ENCODE measurements around the gene KRT33B. TPM values are rescaled to one million over a fixed set of nuclear protein-coding genes. Genes with fewer than 3 reads are reported as not detected.
"Not testable (repeated sequence)": the region's sequence is repeated elsewhere in the genome, so short reads cannot be mapped to it uniquely, and the experiment has no call there.

The KRT33B gene
- total RNA-seq, 1 experiment from 2014 or later, result not detected

DNA sequence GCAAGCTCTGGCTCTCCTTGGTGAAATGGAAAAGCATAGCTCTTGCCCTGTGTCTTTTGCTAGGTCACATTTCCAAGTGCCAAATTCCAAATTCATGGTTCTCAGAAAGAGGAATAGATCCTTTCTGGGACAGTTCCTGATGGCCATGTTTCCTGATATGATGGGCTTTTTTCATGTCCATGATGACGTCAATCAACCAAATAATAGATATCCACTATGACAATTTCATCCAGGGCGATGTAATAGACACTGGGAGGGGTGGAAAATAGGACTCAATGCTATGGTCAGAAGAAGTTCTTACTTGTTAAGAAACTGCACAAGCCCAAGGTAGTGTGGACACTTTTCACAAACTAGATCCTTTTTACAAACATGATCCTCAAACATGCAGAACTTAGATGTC lies 18.4 kb downstream of the KRT33B start:
- Histone ChIP-seq H3K23ac (ENCODE audit: insufficient read length, low read depth, low read length) (no peak overlapping the region), H3T11ph (ENCODE audit: low read length) (no peak overlapping the region), H3K23me2 (ENCODE audit: insufficient read length, low read depth, low read length, poor library complexity, severe bottlenecking) (no peaks in the 10 kb centered on the region), H3K79me1 (ENCODE audit: insufficient read depth, low read depth, low read length, poor library complexity, severe bottlenecking) (no peaks in the 10 kb centered on the region), H3K27ac (ENCODE audit: insufficient read length, low read depth, low read length) (no peak overlapping the region), H2AK5ac (ENCODE audit: insufficient read length, low read length) (no peak overlapping the region), H4K8ac (replicated peaks; ENCODE audit: insufficient read length, low read depth, low read length) (no peak overlapping the region), H3K18ac (ENCODE audit: insufficient read length, low read depth, low read length) (no peak overlapping the region), H2BK12ac (ENCODE audit: insufficient read length, low read depth, low read length) (no peak overlapping the region), H4K20me1 (ENCODE audit: control insufficient read depth, insufficient read depth, insufficient read length) (no peaks in the 10 kb centered on the region), H2BK5ac (ENCODE audit: insufficient read length, low read length) (no peak overlapping the region), H3K14ac (ENCODE audit: insufficient read depth, low read length) (no peak overlapping the region), H4K91ac (ENCODE audit: insufficient read length, low read depth, low read length) (no peak overlapping the region), H3K9ac (ENCODE audit: extremely low read depth, insufficient read length, low read length) (no peak overlapping the region), H2AFZ (ENCODE audit: low read length) (no peak overlapping the region), H2BK15ac (ENCODE audit: low read depth, low read length) (no peak overlapping the region), H3K56ac (ENCODE audit: insufficient read length, low read depth, low read length) (no peak overlapping the region), H4K5ac (ENCODE audit: insufficient read length, low read depth, low read length) (no peak overlapping the region), H3K4me2 (ENCODE audit: insufficient read depth, insufficient read length, low read length) (no peak overlapping the region), H3K9me3 (ENCODE audit: control insufficient read depth, low read depth, low read length) (no peaks in the 10 kb centered on the region), H2BK20ac (ENCODE audit: low read depth, low read length, poor library complexity, severe bottlenecking) (no peak overlapping the region), H3K79me2 (ENCODE audit: insufficient read depth, low read length) (no peaks in the 10 kb centered on the region), H3K4me1 (ENCODE audit: insufficient read depth, low read length) (no peaks in the 10 kb centered on the region), H2BK120ac (ENCODE audit: low read depth, low read length, poor library complexity, severe bottlenecking) (no peak overlapping the region), H3K27me3 (ENCODE audit: insufficient read depth, low read length) (no peaks in the 10 kb centered on the region), H3K4ac (ENCODE audit: low read depth, low read length) (no peak overlapping the region)
- Mint-ChIP-seq H3K4me1 (no peaks in the 10 kb centered on the region), H3K36me3 (ENCODE audit: insufficient read depth in 1 of 3, low read depth in 3 of 3) (no peaks in the 10 kb centered on the region), H3K27me3 (ENCODE audit: low read depth) (peaks cover 9% of the 10 kb centered on the region), H3K27ac (no peak overlapping the region), H3K4me3 (no peak overlapping the region), H3K9me3 (no peaks in the 10 kb centered on the region; a peak in 1 of 5 replicates)
- WGBS (ENCODE audit: extremely low coverage, insufficient read length, low lambda C conversion rate), result no CpG with 5 or more reads among the region's 2 CpGs
- TF ChIP-seq, protein P1, sequence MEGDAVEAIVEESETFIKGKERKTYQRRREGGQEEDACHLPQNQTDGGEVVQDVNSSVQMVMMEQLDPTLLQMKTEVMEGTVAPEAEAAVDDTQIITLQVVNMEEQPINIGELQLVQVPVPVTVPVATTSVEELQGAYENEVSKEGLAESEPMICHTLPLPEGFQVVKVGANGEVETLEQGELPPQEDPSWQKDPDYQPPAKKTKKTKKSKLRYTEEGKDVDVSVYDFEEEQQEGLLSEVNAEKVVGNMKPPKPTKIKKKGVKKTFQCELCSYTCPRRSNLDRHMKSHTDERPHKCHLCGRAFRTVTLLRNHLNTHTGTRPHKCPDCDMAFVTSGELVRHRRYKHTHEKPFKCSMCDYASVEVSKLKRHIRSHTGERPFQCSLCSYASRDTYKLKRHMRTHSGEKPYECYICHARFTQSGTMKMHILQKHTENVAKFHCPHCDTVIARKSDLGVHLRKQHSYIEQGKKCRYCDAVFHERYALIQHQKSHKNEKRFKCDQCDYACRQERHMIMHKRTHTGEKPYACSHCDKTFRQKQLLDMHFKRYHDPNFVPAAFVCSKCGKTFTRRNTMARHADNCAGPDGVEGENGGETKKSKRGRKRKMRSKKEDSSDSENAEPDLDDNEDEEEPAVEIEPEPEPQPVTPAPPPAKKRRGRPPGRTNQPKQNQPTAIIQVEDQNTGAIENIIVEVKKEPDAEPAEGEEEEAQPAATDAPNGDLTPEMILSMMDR (conservative IDR thresholded peaks at IDR 0.05), result no peak
- DNase-seq, result no peak

DNA sequence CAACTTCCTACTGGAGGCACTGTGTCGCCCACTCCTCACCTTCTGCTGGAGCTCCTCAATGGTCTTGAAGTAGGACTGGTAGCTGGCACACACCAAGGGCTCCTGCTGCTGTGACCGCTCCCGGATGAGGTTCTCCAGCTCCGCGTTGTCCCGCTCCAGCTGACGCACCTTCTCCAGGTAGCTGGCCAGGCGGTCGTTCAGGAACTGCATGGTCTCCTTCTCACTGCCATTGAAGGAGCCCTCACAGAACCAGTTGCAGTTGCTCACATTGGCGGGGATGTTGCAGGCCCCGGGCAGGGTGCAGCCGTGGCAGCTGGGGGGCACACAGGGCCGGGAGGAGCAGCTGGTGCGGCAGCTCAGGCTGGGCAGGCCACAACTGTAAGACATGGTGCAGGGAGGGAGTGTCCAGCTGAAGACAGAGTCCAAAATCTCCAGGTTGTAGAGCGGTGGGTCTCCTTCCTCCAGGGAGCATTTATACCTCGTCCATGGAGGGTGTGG lies 19.2 kb downstream of the KRT33B start, which contains the start of gene KRT33A:
Gene KRT33A, minus strand, starts transcription at position 448 of the 498 bp plus-strand sequence. Its CDS starts 61 bp downstream, at position 387.
- H4K5ac ChIP-seq (ENCODE audit: insufficient read length, low read depth, low read length); H2BK20ac ChIP-seq (ENCODE audit: low read depth, low read length, poor library complexity, severe bottlenecking); H2BK120ac ChIP-seq (ENCODE audit: low read depth, low read length, poor library complexity, severe bottlenecking); H3K4me3 Mint-ChIP-seq; H3K9ac ChIP-seq (ENCODE audit: extremely low read depth, insufficient read length, low read length); H3K9me3 Mint-ChIP-seq; H3K14ac ChIP-seq (ENCODE audit: insufficient read depth, low read length); H3K27ac Mint-ChIP-seq; H3K4me2 ChIP-seq (ENCODE audit: insufficient read depth, insufficient read length, low read length); H4K20me1 ChIP-seq (ENCODE audit: control insufficient read depth, insufficient read depth, insufficient read length); H3K4me1 Mint-ChIP-seq; H4K8ac ChIP-seq (replicated peaks; ENCODE audit: insufficient read length, low read depth, low read length); H3K36me3 Mint-ChIP-seq (ENCODE audit: insufficient read depth in 1 of 3, low read depth in 3 of 3); H3K27me3 ChIP-seq (ENCODE audit: insufficient read depth, low read length); H2BK15ac ChIP-seq (ENCODE audit: low read depth, low read length); H2AFZ ChIP-seq (ENCODE audit: low read length); H2BK12ac ChIP-seq (ENCODE audit: insufficient read length, low read depth, low read length); H2AK5ac ChIP-seq (ENCODE audit: insufficient read length, low read length); H4K91ac ChIP-seq (ENCODE audit: insufficient read length, low read depth, low read length); H2BK5ac ChIP-seq (ENCODE audit: insufficient read length, low read length); H3K4ac ChIP-seq (ENCODE audit: low read depth, low read length); H3T11ph ChIP-seq (ENCODE audit: low read length); H3K79me2 ChIP-seq (ENCODE audit: insufficient read depth, low read length); H3K27me3 Mint-ChIP-seq (ENCODE audit: low read depth); H3K56ac ChIP-seq (ENCODE audit: insufficient read length, low read depth, low read length); H3K18ac ChIP-seq (ENCODE audit: insufficient read length, low read depth, low read length); H3K23me2 ChIP-seq (ENCODE audit: insufficient read length, low read depth, low read length, poor library complexity, severe bottlenecking); H3K79me1 ChIP-seq (ENCODE audit: insufficient read depth, low read depth, low read length, poor library complexity, severe bottlenecking); H3K23ac ChIP-seq (ENCODE audit: insufficient read length, low read depth, low read length); H3K27ac ChIP-seq (ENCODE audit: insufficient read length, low read depth, low read length); H3K4me1 ChIP-seq (ENCODE audit: insufficient read depth, low read length); DNase-seq; H3K9me3 ChIP-seq (ENCODE audit: control insufficient read depth, low read depth, low read length): not testable (repeated sequence)
- no CpG with 5 or more reads among the region's 16 CpGs for WGBS (ENCODE audit: extremely low coverage, insufficient read length, low lambda C conversion rate)

All from H9 (cell line).